ENCODE results near the gene EYS. TPM values are rescaled to one million over a fixed set of nuclear protein-coding genes. Genes with fewer than 3 reads are reported as not detected.

EYS gene
- total RNA-seq, 6 experiments from 2014 or later: 0.18 TPM; not detected in 5

GRCh38 chr6:64103480-64103879 is 1603.5 kb downstream of the EYS start:
- Mint-ChIP-seq H3K36me3 (ENCODE audit: low read depth) (no peaks in the 10 kb centered on the region), H3K9me3 (peaks cover 12% of the 10 kb centered on the region; the same call in 1 of the 2 replicates)

GRCh38 chr6:64100702-64101303 is 1606.2 kb downstream of the EYS start:
- Mint-ChIP-seq H3K27ac (no peak overlapping the region), H3K27me3 (ENCODE audit: insufficient read depth) (no peaks in the 10 kb centered on the region), H3K4me1 (ENCODE audit: low read depth) (no peaks in the 10 kb centered on the region), H3K9me3 (peaks cover 11% of the 10 kb centered on the region; the same call in 1 of the 2 replicates), H3K36me3 (ENCODE audit: low read depth) (no peaks in the 10 kb centered on the region), H3K4me3 (no peak overlapping the region)
- no peak for TF ChIP-seq CTCF (IDR thresholded peaks at IDR 0.05)
- DNase-seq: no peak

More at GRCh38 chr6:64103480-64103879, 1603.5 kb downstream of the EYS start:
- H3K4me1 Mint-ChIP-seq (ENCODE audit: low read depth): no peaks in the 10 kb centered on the region
- H3K27me3 Mint-ChIP-seq (ENCODE audit: insufficient read depth): no peaks in the 10 kb centered on the region
- H3K27ac Mint-ChIP-seq: no peak overlapping the region
- H3K4me3 Mint-ChIP-seq: no peak overlapping the region
- no peak for TF ChIP-seq CTCF (IDR thresholded peaks at IDR 0.05)
- DNase-seq: no peak

- Mint-ChIP-seq H3K4me3 (no peak overlapping the region), H3K27me3 (ENCODE audit: insufficient read depth) (no peaks in the 10 kb centered on the region), H3K9me3 (peaks cover 22% of the 10 kb centered on the region), H3K27ac (no peak overlapping the region), H3K4me1 (ENCODE audit: low read depth) (no peaks in the 10 kb centered on the region), H3K36me3 (ENCODE audit: low read depth) (no peaks in the 10 kb centered on the region)
- TF ChIP-seq CTCF (IDR thresholded peaks at IDR 0.05): no peak
- DNase-seq: no peak
These were observed 1616.7 kb downstream of the EYS start for GRCh38 chr6:64090352-64090751.

- Mint-ChIP-seq H3K4me1 (ENCODE audit: low read depth) (no peaks in the 10 kb centered on the region), H3K9me3 (peaks cover 10% of the 10 kb centered on the region), H3K27ac (no peak overlapping the region), H3K27me3 (ENCODE audit: insufficient read depth) (no peaks in the 10 kb centered on the region; the same call in 1 of the 2 replicates), H3K36me3 (ENCODE audit: low read depth) (no peaks in the 10 kb centered on the region), H3K4me3 (no peak overlapping the region)
- no peak for DNase-seq
- no peak for TF ChIP-seq CTCF (IDR thresholded peaks at IDR 0.05)
These were observed 1621.9 kb downstream of the EYS start for GRCh38 chr6:64085126-64085525.

GRCh38 chr6:64084185-64084663 is 1622.8 kb downstream of the EYS start:
- no peak for TF ChIP-seq CTCF (IDR thresholded peaks at IDR 0.05)
- Mint-ChIP-seq H3K4me1 (ENCODE audit: low read depth) (no peaks in the 10 kb centered on the region), H3K27me3 (ENCODE audit: insufficient read depth) (no peaks in the 10 kb centered on the region; the same call in 1 of the 2 replicates), H3K27ac (no peak overlapping the region), H3K36me3 (ENCODE audit: low read depth) (no peaks in the 10 kb centered on the region), H3K9me3 (peaks cover 10% of the 10 kb centered on the region), H3K4me3 (no peak overlapping the region)
- DNase-seq: no peak

Data from HFFc6 (cell line).